GM21360 (cell line): ENCODE results near the gene TRPC4.
"Not testable (repeated sequence)": the region's sequence is repeated elsewhere in the genome, so short reads cannot be mapped to it uniquely, and the experiment has no call there.

Source experiments
- ATAC-seq: cut with Tn5 transposase; IDR thresholded peaks from one replicate; pipeline ENCODE4 v1.9.1; 2021; ENCODE audit warnings: mild to moderate bottlenecking, moderate library complexity; ENCODE audit not compliant: unreplicated experiment

Gene TRPC4

DNA sequence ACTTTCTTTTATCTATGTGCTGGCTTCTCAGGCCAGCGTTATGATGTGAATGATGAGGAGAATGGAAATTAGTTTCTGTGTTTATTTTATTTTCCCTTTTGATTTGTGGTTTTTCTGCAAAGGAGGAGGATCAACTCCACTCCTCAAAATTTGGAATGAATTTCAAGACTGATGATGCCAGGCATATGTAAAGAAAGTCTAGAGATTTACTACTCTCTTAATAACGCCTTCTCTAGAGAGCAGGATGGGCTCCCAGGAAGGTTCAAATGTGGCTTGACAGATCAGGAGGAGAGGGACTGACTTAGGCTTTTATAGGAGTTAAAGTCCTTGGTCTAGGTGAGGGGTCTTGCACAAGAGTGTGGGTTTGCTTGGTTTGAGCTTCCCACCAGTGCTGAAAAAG is 255.9 kb downstream of the TRPC4 start:
- ATAC-seq, result no peak

GRCh38 chr13:37613236-37613635 is 256.3 kb downstream of the TRPC4 start:
- no peak for ATAC-seq

DNA sequence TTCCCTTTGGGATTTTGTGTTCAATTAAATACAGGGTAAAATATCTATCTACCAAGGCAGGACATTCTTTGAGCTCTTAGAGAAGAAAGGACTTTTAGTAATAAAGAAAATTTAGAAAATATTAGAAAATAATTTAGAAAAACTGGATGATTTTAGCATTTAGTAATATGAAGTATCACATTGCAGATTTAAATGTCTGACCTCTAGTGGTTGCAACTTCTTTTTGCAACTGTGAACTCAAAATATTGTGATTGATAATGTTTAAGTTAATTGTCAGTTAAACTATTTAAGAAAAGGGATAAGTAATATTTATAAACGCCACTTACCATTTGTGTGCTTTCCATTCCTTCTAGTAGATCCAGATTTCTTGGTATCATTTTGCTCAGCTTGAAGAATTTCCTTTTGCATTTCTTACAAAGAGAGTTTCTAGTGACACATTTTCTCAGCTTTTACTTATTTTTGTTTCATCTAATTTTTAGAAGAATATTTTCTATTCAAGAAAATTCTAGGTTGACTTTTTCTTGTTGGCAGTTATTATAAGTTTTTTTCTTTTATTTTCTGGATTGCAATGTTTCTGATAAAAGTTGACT is 260.7 kb downstream of the TRPC4 start:
- ATAC-seq, result no peak

GRCh38 chr13:37602733-37603381 is 266.7 kb downstream of the TRPC4 start:
- ATAC-seq, result no peak

- no peak for ATAC-seq
These were observed 267.7 kb downstream of the TRPC4 start for GRCh38 chr13:37601648-37602440.

- ATAC-seq, result no peak
These were observed 270.1 kb downstream of the TRPC4 start for GRCh38 chr13:37599519-37599918.

DNA sequence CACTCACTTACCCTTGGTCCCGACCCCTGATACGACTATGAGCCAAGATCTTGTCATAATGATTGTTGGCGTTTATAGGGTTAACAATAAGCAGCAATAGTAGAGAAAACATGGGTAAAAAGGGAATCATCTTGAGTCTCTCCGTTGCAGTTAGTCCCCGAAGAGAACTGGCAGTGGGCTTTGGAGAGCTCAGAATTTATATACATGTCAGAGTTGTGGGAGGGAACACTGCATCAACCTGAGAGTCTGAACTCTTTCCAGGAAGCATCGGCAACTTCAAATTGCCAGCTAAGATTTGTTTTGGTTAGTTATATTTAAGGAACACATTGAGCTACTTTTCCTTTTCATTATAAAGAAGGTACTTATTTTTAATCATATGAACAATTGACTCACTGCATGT is 271.0 kb downstream of the TRPC4 start, which contains the start of gene POSTN:
Gene POSTN (minus strand): TSS at position 172 of the 400 bp plus-strand sequence. CDS start 42 bp downstream, at position 130.
- ATAC-seq, result no peak

GRCh38 chr13:37597477-37598025 is 272.0 kb downstream of the TRPC4 start:
- no peak for ATAC-seq

DNA sequence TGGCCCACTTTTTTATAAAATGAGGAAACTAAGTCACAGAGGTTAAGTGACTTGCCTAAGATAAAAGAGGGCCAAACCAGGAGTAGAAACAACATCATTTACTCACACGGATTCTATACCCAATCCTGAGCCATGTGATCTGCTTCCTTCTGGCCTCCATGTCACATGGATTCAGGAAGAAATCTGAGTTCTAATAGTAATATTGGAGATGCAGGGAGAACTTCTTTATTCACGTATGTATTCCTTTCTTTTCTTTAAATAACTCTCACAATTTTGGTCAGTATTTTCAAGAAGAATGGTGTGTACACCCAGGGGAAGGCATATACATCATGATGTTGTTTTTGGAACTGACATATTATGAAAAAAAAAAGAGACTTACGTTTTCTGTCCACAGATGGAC is 272.8 kb downstream of the TRPC4 start:
- no peak for ATAC-seq

DNA sequence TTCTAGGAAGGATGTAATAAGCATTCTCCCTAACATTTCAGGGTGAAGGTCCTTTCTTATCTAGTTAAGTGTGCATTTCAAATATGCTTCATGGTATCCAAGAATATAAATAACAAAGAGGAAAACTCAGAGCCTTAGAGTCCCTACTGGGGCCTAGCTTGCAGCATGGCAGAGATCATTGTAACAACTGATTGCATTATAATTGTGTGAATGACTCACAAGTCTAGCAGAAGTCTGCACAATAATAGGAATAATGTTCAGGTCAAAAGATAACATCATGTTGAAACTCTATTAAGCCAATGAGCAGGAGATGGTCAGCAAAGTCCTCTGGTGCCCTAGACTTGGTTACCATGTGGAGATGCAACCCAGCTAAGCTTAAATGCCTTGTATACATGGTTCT is 274.4 kb downstream of the TRPC4 start:
- no peak for ATAC-seq

- no peak for ATAC-seq
These were observed 275.0 kb downstream of the TRPC4 start for GRCh38 chr13:37594550-37594949.

- not testable (repeated sequence) for ATAC-seq
These were observed 280.2 kb downstream of the TRPC4 start for GRCh38 chr13:37589381-37589780.

DNA sequence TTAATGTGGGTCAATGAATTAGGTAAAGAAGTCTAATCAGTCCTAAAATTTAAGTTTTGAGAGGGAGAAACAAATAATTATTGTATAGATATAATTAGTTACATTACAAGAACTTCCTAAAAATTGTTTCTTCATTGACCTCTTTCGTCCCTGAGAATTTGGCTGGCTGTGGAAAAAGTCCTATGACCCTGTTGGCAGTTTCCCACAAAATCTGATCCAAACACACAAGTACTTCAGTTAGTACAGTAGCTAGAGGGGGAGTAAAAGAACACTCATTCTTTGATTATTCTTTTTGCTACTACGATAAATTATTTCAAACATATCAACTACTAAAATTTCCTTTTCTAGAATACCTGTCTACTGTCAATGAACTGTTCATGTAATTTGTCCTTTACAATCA is 282.3 kb downstream of the TRPC4 start:
- ATAC-seq, result no peak
